HepG2 (cell line): ENCODE data around the gene GALNT10. TPM values are rescaled to one million over a fixed set of nuclear protein-coding genes. Genes with fewer than 3 reads are reported as not detected.

Experiments
- ATAC-seq: fragments of 200-7000 bp; cut with Tn5 transposase; 3 replicates; pipeline ENCODE4 v1.9.1; 2020; ENCODE audit warnings: mild to moderate bottlenecking, moderate library complexity
- BruUV-seq: library from RNA; stranded (reverse); fragments of 400-500 nt; replicated peaks from 2 replicates; lab custom pipeline; 2021; lab: Mats Ljungman, UMichigan
- CTCF ChIA-PET: fragments of 300-600 bp; formaldehyde crosslinking; extraction: SDS; loops from one replicate; lab custom pipeline; 2021; ENCODE audit warnings: low total read pairs, inconsistent platforms, low intra/inter-chr PET ratio; lab: Yijun Ruan, JAX
- POLR2A ChIA-PET: fragments of 350-600 bp; sonication (Branson Sonifier 250); formaldehyde crosslinking; loops from one replicate; lab custom pipeline; 2020; ENCODE audit warnings: antibody characterized with exemption, inconsistent platforms; lab: Yijun Ruan, JAX
- DNase-seq: peaks from one replicate; pipeline ENCODE4 v3.0.0-alpha.2; 2015; ENCODE audit warnings: low spot score
- FAIRE-seq: peaks from 3 replicates; lab custom pipeline; 2011; peaks lifted over from hg19 to GRCh38; lab: Jason Lieb, UNC
- H2AFZ ChIP-seq: one replicate; pipeline ENCODE4 v1.6.1; 2011; ENCODE audit warnings: low read length, inconsistent platforms
- H3K27ac ChIP-seq: fragments of 300-600 bp; 3 replicates; pipeline ENCODE4 v1.8.0; 2011; ENCODE audit warnings: mixed run types, mild to moderate bottlenecking, mixed read lengths, low read length, inconsistent platforms; ENCODE audit not compliant: insufficient read depth; ENCODE audit errors: extremely low read length
- H3K27me3 ChIP-seq, 2 experiments: fragments of 200-600 bp in 1 of 2; 2 replicates in 1 of 2; 3 replicates in 1 of 2; pipeline versions ENCODE4 v1.6.0 to v1.8.0; 2011; ENCODE audit warnings: low read length in 2 of 2, mild to moderate bottlenecking in 2 of 2, moderate library complexity in 2 of 2, inconsistent platforms in 1 of 2; ENCODE audit not compliant: insufficient read depth in 2 of 2, control insufficient read depth in 1 of 2
- H3K36me3 ChIP-seq, 2 experiments: fragments of 200-600 bp in 1 of 2; replicated peaks in 1 of 2; 2 replicates in 1 of 2; 3 replicates in 1 of 2; pipeline versions ENCODE4 v1.5.1 to v1.8.0; 2011; ENCODE audit warnings: low read length in 2 of 2, inconsistent platforms in 1 of 2; ENCODE audit not compliant: insufficient read depth in 2 of 2, control insufficient read depth in 1 of 2
- H3K4me1 ChIP-seq: 2 replicates; pipeline ENCODE4 v1.5.1; 2012; ENCODE audit warnings: low read length, inconsistent platforms; ENCODE audit not compliant: insufficient read depth
- H3K4me2 ChIP-seq: 2 replicates; pipeline ENCODE4 v1.6.0; 2011; ENCODE audit warnings: low read depth, low read length, inconsistent platforms
- H3K4me3 ChIP-seq, 3 experiments: fragments of 200-600 bp in 1 of 3; sonication (generic), shearing (Covaris generic) in 1 of 3; replicated peaks in 1 of 3; 2 replicates each; pipeline ENCODE4 v1.5.1; 2011 to 2016; ENCODE audit warnings: low read length in 3 of 3, inconsistent platforms in 2 of 3, low read depth in 2 of 3, mild to moderate bottlenecking in 2 of 3, control low read depth in 1 of 3, mixed read lengths in 1 of 3; ENCODE audit not compliant: insufficient read depth in 1 of 3
- H3K79me2 ChIP-seq: one replicate; pipeline ENCODE4 v1.6.1; 2011; ENCODE audit warnings: low read length, inconsistent platforms; ENCODE audit not compliant: insufficient read depth
- H3K9ac ChIP-seq: 2 replicates; pipeline ENCODE4 v1.6.0; 2011; ENCODE audit warnings: mild to moderate bottlenecking, low read depth, low read length, inconsistent platforms; ENCODE audit not compliant: insufficient read depth
- H3K9me3 ChIP-seq: 2 replicates; pipeline ENCODE4 v1.5.1; 2012; ENCODE audit warnings: mild to moderate bottlenecking, low read length
- H4K20me1 ChIP-seq: 2 replicates; pipeline ENCODE4 v1.6.0; 2011; ENCODE audit warnings: inconsistent platforms, mild to moderate bottlenecking, low read length, moderate library complexity; ENCODE audit not compliant: insufficient read depth
- MLXIP ChIP-seq: sonication (generic); formaldehyde crosslinking; IDR thresholded peaks from 2 replicates; pipeline ENCODE4 v1.9.0; 2021; ENCODE audit warnings: missing genetic modification reagents, borderline replicate concordance
- NFIC ChIP-seq: IDR thresholded peaks from 2 replicates; pipeline ENCODE4 v1.6.1; 2012; ENCODE audit warnings: mild to moderate bottlenecking, low read length, inconsistent platforms
- SP4 ChIP-seq: sonication (generic); formaldehyde crosslinking; IDR thresholded peaks from 2 replicates; pipeline ENCODE4 v1.8.1; 2023; ENCODE audit warnings: mild to moderate bottlenecking, missing genetic modification reagents
- ZBTB20 ChIP-seq: sonication (generic); formaldehyde crosslinking; IDR thresholded peaks from 2 replicates; pipeline ENCODE4 v1.8.1; 2023; ENCODE audit warnings: missing genetic modification reagents, low read depth, mild to moderate bottlenecking, borderline replicate concordance
- ZBTB7A ChIP-seq: sonication (generic); formaldehyde crosslinking; IDR thresholded peaks from 2 replicates; pipeline ENCODE4 v1.8.0; 2022; ENCODE audit warnings: mild to moderate bottlenecking, missing genetic modification reagents
- ZMYM2 ChIP-seq: sonication (generic); formaldehyde crosslinking; IDR thresholded peaks from 2 replicates; pipeline ENCODE4 v1.8.0; 2022; ENCODE audit warnings: mild to moderate bottlenecking, missing genetic modification reagents
- ZNF792 ChIP-seq: IDR thresholded peaks from 2 replicates; pipeline ENCODE4 v1.6.1; 2016
- WGBS: methylation state at CpG from one replicate; pipeline ENCODE4 v1.1.6; 2017; ENCODE audit warnings: low lambda C conversion rate; 5-methylcytosine and 5-hydroxymethylcytosine counted together
- in situ Hi-C: cut with HindIII; loops from 2 replicates; pipeline ENCODE4 v1.10.0; 2017; ENCODE audit warnings: low pct_unique_long_range_greater_than_20kb; ENCODE audit not compliant: extremely low pct_ligation_motif_present
- intact Hi-C: fragments of 100-400 bp; cut with micrococcal nuclease; formaldehyde crosslinking; loops from one replicate; pipeline ENCODE4 v1.10.0; 2022; ENCODE audit not compliant: unreplicated experiment
- polyA plus RNA-seq, 8 experiments: library from polyadenylated mRNA; depleted of rRNA in 3 of 8; stranded (reverse) in 7 of 8; unstranded in 1 of 8; fragments of >200 nt; fragmentation: Illumina TruSeq in 4 of 8; extraction: Trizol in 4 of 8; gene quantifications; 2 replicates each; pipeline versions ENCODE4 v1.2.1 to v1.2.3, GENCODE V29; 2011 to 2016; ENCODE audit warnings: low read depth in 4 of 8, missing spikeins in 1 of 8, mixed read lengths in 1 of 8; ENCODE audit not compliant: insufficient read depth in 1 of 8
- total RNA-seq, 5 experiments: library from RNA; depleted of rRNA; stranded (reverse); fragments of >200 nt; fragmentation: Illumina TruSeq; extraction: Trizol; gene quantifications; 2 replicates each; pipeline ENCODE4 v1.2.3, GENCODE V29; 2016; ENCODE audit warnings: low read depth in 1 of 5

GALNT10 gene
- total and polyA plus RNA-seq, 2 of the 13 experiments (the other 11 are each of a cell fraction or from before 2014, with no cell fraction given): 8.1 to 11.2 TPM

GRCh38 chr5:154364771-154365170 lies 174.2 kb downstream of the GALNT10 start (continued):
- no peak for TF ChIP-seq MLXIP
- no peak for TF ChIP-seq ZBTB7A (CRISPR knock-in tag)
- no peak for TF ChIP-seq NFIC

GRCh38 chr5:154365823-154366222 lies 175.3 kb downstream of the GALNT10 start:
- POLR2A ChIA-PET: interaction anchor here (1.2 kb wide), 2 partner anchors 10 to 21 kb away, joined by 3 to 4 read pairs; no protein-coding TSS in a partner anchor
- WGBS: 0% methylated on average over 1 of the region's 1 CpG
- no TSS peak for BruUV-seq
- Histone ChIP-seq H3K9ac (peak overlapping the region; percentile 26; the same call in 1 of the 2 replicates), H3K27ac (peak overlapping the region; percentile 82)
- no peak for TF ChIP-seq SP4
- no peak for TF ChIP-seq ZMYM2
- no peak for TF ChIP-seq ZBTB20
- 0 out of 2 replicates have a peak, but pooled peaks have one; percentile 2 for TF ChIP-seq ZNF792
- TF ChIP-seq, all 625 proteins: peak for 1
- Histone ChIP-seq H3K27me3 (no peaks in the 10 kb centered on the region), H3K79me2 (no peaks in the 10 kb centered on the region), H2AFZ (no peak overlapping the region), H4K20me1 (no peaks in the 10 kb centered on the region), H3K9me3 (no peaks in the 10 kb centered on the region), H3K4me2 (peak overlapping the region; percentile 55), H3K4me1 (peaks cover 84% of the 10 kb centered on the region), H3K4me3 (peak overlapping the region in 1 of 3 experiments; percentile 20; a peak in 1 of 6 replicates), H3K36me3 (no peaks in the 10 kb centered on the region)
- peak; percentile 18; the same call in 2 of the 3 replicates for ATAC-seq
- CTCF ChIA-PET: no interaction called here
- DNase-seq: peak; percentile 32
- intact Hi-C loops (loop anchor here (2.0 to 5.0 kb wide), 4 partner anchors 13 to 79 kb away; no protein-coding TSS in a partner anchor), in situ Hi-C loops (no loop called here)
- FAIRE-seq: peak; percentile 39
